H1 (cell line): Measurements from ENCODE around the gene PGBD5. TPM values are rescaled to one million over a fixed set of nuclear protein-coding genes. Genes with fewer than 3 reads are reported as not detected.

Source experiments
- MAFK ChIP-seq: IDR thresholded peaks from 2 replicates; pipeline ENCODE4 v1.6.1; 2012; ENCODE audit warnings: low read depth, mild to moderate bottlenecking, improper control_type of control experiment, low read length
- polyA plus RNA-seq, 7 experiments: library from polyadenylated mRNA; depleted of rRNA in 3 of 7; stranded (reverse) in 5 of 7; unstranded in 2 of 7; fragments of >200 nt in 5 of 7; fragments of 200-250 nt in 2 of 7; gene quantifications; 1 replicate in 5 of 7; 2 replicates in 1 of 7; 4 replicates in 1 of 7; pipeline versions ENCODE4 v1.2.1 to v1.2.3, GENCODE V29; 2011 to 2013; ENCODE audit warnings: missing spikeins in 2 of 7, mixed read lengths in 2 of 7
- total RNA-seq: library from RNA; stranded (reverse); fragmentation: NEBNext Ultra II Directional; extraction: Animal tissue kit (Norgen Biotek cat#: 25700); gene quantifications from 2 replicates; pipeline ENCODE4 v1.2.1, GENCODE V29; 2021
- TF ChIP-seq, protein P1 (sequence below): fragments of 300-600 bp; sonication (generic); IDR thresholded peaks from 2 replicates; pipeline ENCODE4 v1.7.1; 2012; ENCODE audit warnings: low read length, moderate library complexity, mild to moderate bottlenecking, inconsistent platforms; ENCODE audit not compliant: insufficient replicate concordance

PGBD5 gene
- total and polyA plus RNA-seq, 2 of the 8 experiments (the other 6 are each of a cell fraction or from before 2014, with no cell fraction given): 16.3 to 18.4 TPM

DNA sequence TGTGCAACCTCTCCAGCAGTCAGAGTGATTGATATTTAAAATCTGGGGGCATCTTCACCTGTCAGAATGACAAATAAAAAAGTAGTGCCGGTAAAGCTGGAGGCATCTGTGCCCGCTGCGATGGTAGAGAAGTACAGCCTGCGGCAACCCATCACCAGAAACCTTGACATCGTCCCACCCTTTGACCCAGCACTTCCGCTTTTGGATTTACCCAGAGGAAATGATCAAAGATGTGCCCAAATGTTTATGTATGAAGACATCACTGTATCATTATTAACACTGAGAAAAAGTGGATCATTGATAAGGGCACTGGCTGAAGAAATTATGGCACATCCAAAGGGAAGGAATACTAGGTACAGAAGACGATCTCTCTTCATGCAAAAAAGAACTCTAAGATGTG is 96.0 kb downstream of the PGBD5 start (continued):
- TF ChIP-seq, protein P1, sequence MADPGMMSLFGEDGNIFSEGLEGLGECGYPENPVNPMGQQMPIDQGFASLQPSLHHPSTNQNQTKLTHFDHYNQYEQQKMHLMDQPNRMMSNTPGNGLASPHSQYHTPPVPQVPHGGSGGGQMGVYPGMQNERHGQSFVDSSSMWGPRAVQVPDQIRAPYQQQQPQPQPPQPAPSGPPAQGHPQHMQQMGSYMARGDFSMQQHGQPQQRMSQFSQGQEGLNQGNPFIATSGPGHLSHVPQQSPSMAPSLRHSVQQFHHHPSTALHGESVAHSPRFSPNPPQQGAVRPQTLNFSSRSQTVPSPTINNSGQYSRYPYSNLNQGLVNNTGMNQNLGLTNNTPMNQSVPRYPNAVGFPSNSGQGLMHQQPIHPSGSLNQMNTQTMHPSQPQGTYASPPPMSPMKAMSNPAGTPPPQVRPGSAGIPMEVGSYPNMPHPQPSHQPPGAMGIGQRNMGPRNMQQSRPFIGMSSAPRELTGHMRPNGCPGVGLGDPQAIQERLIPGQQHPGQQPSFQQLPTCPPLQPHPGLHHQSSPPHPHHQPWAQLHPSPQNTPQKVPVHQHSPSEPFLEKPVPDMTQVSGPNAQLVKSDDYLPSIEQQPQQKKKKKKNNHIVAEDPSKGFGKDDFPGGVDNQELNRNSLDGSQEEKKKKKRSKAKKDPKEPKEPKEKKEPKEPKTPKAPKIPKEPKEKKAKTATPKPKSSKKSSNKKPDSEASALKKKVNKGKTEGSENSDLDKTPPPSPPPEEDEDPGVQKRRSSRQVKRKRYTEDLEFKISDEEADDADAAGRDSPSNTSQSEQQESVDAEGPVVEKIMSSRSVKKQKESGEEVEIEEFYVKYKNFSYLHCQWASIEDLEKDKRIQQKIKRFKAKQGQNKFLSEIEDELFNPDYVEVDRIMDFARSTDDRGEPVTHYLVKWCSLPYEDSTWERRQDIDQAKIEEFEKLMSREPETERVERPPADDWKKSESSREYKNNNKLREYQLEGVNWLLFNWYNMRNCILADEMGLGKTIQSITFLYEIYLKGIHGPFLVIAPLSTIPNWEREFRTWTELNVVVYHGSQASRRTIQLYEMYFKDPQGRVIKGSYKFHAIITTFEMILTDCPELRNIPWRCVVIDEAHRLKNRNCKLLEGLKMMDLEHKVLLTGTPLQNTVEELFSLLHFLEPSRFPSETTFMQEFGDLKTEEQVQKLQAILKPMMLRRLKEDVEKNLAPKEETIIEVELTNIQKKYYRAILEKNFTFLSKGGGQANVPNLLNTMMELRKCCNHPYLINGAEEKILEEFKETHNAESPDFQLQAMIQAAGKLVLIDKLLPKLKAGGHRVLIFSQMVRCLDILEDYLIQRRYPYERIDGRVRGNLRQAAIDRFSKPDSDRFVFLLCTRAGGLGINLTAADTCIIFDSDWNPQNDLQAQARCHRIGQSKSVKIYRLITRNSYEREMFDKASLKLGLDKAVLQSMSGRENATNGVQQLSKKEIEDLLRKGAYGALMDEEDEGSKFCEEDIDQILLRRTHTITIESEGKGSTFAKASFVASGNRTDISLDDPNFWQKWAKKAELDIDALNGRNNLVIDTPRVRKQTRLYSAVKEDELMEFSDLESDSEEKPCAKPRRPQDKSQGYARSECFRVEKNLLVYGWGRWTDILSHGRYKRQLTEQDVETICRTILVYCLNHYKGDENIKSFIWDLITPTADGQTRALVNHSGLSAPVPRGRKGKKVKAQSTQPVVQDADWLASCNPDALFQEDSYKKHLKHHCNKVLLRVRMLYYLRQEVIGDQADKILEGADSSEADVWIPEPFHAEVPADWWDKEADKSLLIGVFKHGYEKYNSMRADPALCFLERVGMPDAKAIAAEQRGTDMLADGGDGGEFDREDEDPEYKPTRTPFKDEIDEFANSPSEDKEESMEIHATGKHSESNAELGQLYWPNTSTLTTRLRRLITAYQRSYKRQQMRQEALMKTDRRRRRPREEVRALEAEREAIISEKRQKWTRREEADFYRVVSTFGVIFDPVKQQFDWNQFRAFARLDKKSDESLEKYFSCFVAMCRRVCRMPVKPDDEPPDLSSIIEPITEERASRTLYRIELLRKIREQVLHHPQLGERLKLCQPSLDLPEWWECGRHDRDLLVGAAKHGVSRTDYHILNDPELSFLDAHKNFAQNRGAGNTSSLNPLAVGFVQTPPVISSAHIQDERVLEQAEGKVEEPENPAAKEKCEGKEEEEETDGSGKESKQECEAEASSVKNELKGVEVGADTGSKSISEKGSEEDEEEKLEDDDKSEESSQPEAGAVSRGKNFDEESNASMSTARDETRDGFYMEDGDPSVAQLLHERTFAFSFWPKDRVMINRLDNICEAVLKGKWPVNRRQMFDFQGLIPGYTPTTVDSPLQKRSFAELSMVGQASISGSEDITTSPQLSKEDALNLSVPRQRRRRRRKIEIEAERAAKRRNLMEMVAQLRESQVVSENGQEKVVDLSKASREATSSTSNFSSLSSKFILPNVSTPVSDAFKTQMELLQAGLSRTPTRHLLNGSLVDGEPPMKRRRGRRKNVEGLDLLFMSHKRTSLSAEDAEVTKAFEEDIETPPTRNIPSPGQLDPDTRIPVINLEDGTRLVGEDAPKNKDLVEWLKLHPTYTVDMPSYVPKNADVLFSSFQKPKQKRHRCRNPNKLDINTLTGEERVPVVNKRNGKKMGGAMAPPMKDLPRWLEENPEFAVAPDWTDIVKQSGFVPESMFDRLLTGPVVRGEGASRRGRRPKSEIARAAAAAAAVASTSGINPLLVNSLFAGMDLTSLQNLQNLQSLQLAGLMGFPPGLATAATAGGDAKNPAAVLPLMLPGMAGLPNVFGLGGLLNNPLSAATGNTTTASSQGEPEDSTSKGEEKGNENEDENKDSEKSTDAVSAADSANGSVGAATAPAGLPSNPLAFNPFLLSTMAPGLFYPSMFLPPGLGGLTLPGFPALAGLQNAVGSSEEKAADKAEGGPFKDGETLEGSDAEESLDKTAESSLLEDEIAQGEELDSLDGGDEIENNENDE: no peak
- no peak for TF ChIP-seq MAFK
